Coronary artery (tissue), 2 donors: ENCODE data around the gene BTN2A1.

ENCODE experiments used
- DNase-seq: peaks from one replicate; pipeline ENCODE4 v3.0.0-alpha.2; 2017; ENCODE audit warnings: low spot score
- H3K27ac ChIP-seq, 2 donors: fragments of 200-600 bp; sonication (generic); one replicate each; pipeline ENCODE4 v1.5.1; 2016 to 2019
- H3K4me3 ChIP-seq: fragments of 200-600 bp; sonication (generic); 2 replicates; pipeline ENCODE4 v1.5.1; 2016; ENCODE audit warnings: mild to moderate bottlenecking, moderate library complexity
- CTCF ChIP-seq: fragments of 200-600 bp; sonication (generic); IDR thresholded peaks from one replicate; pipeline ENCODE4 v1.5.1; 2019; ENCODE audit warnings: antibody characterized with exemption

The BTN2A1 gene

GRCh38 chr6:26491604-26492003, 33.8 kb downstream of the BTN2A1 start:
- Histone ChIP-seq H3K27ac (no peak overlapping the region), H3K4me3 (no peak overlapping the region)
- no peak for TF ChIP-seq CTCF
- no peak for DNase-seq

GRCh38 chr6:26493258-26493657, 35.5 kb downstream of the BTN2A1 start:
- no peak for DNase-seq
- TF ChIP-seq CTCF = no peak
- H3K27ac ChIP-seq = no peak overlapping the region
- no peak overlapping the region for H3K4me3 ChIP-seq

- no peak for TF ChIP-seq CTCF
- no peak overlapping the region for H3K27ac ChIP-seq
- DNase-seq = no peak
- H3K4me3 ChIP-seq = no peak overlapping the region
Observed at GRCh38 chr6:26494117-26494516, 36.4 kb downstream of the BTN2A1 start.

- Histone ChIP-seq H3K27ac (no peak overlapping the region), H3K4me3 (no peak overlapping the region)
- no peak for TF ChIP-seq CTCF
- DNase-seq = no peak
Observed at GRCh38 chr6:26495281-26495680, 37.5 kb downstream of the BTN2A1 start.

- TF ChIP-seq CTCF = no peak
- no peak for DNase-seq
- no peak overlapping the region for H3K27ac ChIP-seq
- H3K4me3 ChIP-seq = no peak overlapping the region
Observed at GRCh38 chr6:26497610-26498009, 39.9 kb downstream of the BTN2A1 start.

GRCh38 chr6:26500102-26500501, 42.3 kb downstream of the BTN2A1 start, which contains the start of gene BTN1A1:
Gene BTN1A1, plus strand, starts transcription at chr6:26500303. Its CDS starts 984 bp downstream, at chr6:26501287.
- no peak for TF ChIP-seq CTCF
- Histone ChIP-seq H3K4me3 (no peak within 1 kb of the TSS), H3K27ac (no peak within 1 kb of the TSS)
- DNase-seq = no peak

GRCh38 chr6:26501482-26501986, 43.8 kb downstream of the BTN2A1 start:
- H3K27ac ChIP-seq = no peak overlapping the region
- no peak for TF ChIP-seq CTCF
- DNase-seq = no peak
- peak overlapping the region; percentile 64 for H3K4me3 ChIP-seq
